Colon (tissue), 2 donors: Measurements from ENCODE around the gene EXOC3L4.

Source experiments
- FAIRE-seq: peaks from 2 replicates; lab custom pipeline; 2012; peaks lifted over from hg19 to GRCh38; lab: Jason Lieb, UNC
- donor health status: control.
- donor health status: control.

The EXOC3L4 gene

DNA sequence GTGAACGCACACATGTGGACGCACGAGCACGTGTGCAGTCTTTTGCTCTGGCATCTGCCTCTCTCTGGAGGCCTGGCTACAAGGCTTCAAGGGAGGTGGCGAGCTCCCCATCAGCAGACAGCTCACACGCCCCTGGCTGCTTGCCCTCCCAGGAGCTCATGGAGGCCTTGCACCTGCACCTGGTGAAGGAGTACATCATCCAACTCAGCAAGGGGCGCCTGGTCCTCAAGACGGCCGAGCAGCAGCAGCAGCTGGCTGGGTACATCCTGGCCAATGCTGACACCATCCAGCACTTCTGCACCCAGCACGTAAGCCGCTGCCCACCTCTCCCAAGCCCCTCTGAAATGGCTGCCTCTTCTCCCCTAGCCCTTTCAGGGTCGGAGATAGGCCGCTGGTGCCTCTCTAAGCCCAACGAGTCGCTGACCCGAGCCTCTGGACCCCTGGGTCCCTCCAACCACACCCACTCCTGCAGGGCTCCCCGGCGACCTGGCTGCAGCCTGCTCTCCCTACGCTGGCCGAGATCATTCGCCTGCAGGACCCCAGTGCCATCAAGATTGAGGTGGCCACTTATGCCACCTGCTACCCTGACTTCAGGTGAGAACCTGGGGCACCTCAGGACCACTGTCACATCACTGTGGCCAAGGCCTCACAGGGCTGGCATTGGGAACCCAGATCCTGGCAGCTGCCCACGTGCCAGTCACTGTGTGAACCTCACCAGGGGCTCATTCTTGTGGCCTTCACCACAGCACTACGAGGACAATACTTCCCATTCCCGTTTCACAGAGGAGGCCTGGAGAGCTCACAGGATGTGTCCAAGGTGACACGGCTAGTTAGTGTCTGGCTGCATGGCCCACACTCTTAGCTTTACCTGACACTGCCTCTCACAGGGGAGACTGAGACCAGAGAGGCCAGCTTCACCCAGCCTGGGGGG, 39.0 kb downstream of the EXOC3L4 start:
- FAIRE-seq: no peak

DNA sequence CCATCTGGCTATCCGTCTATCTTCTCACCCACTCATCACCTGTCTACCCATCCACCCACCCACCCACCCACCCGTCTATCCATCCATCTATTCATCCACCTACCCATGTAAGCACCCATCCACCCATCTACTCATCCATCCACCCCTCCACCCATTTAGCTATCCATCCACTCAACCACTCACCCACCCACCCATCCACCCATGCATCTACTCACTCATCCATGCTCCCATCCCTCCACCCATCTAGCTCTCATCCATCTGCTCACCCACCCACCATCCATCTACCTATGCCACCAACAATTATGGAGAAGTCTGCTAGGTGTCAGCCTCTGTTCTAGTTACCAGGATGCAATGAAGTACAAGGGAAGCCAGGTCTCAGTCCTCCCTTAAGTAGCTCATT, 39.9 kb downstream of the EXOC3L4 start:
- no peak for FAIRE-seq

DNA sequence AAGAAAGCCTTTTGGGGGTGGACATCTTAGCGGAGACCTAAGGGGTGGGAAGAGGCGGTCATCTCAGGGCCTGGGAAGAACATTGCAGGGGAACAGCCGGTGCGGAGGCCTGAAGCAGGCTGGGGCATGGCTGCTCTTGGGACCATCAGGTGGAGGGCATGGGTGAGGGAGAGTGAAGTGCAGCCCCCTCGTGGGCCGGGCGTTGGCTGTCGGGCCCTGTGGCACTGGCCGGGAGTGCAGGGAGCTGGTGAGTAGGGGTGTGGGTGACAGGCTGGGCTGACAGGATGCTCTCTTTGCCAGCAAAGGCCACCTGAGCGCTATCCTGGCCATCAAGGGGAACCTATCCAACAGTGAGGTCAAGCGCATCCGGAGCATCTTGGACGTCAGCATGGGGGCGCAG, 40.4 kb downstream of the EXOC3L4 start:
- no peak for FAIRE-seq

DNA sequence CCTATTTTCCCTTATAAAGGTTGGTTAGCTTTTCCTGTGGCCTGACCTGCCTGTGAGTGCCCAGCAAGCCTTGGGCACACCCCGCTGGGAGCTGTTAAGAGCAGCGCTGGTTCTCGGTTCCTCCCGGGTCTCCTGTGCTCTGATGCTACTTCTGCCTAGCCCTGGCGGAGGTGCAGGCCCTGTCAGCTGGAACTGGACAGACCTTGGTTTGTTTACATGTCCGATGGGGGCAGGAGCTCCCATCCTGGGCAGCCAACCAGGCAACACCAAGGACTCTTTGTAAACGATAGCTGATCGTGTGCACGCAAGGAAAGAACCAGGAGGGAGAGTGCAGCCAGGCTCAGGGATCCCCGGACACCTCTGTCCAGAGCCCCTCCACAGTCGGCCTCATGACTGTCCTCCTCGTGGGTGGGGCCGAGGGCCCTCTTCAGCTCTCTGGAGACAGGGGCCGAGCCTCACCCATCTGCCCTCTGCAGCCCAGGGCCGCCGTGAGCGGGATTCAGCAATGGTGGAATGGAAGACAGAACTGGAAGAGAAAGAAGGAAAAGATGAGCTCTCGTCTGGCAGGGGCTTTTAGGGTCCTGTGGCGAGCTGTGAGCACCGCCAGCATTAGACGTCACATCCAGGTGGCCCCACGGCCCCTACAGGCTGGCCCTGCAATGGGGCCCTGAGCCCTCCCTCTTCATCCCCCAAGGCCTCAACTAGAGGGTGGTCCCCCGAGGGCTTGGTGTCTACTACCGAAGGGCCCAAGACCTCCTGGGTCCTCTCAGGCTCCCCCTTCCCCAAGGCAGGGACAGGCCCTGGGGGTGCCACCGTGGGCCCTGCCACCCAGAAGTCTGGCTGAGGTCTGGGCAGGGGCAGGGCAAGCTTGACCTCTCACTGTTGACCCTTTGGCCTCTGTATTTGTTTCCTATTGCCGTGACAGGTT, 41.1 kb downstream of the EXOC3L4 start:
- no peak for FAIRE-seq

DNA sequence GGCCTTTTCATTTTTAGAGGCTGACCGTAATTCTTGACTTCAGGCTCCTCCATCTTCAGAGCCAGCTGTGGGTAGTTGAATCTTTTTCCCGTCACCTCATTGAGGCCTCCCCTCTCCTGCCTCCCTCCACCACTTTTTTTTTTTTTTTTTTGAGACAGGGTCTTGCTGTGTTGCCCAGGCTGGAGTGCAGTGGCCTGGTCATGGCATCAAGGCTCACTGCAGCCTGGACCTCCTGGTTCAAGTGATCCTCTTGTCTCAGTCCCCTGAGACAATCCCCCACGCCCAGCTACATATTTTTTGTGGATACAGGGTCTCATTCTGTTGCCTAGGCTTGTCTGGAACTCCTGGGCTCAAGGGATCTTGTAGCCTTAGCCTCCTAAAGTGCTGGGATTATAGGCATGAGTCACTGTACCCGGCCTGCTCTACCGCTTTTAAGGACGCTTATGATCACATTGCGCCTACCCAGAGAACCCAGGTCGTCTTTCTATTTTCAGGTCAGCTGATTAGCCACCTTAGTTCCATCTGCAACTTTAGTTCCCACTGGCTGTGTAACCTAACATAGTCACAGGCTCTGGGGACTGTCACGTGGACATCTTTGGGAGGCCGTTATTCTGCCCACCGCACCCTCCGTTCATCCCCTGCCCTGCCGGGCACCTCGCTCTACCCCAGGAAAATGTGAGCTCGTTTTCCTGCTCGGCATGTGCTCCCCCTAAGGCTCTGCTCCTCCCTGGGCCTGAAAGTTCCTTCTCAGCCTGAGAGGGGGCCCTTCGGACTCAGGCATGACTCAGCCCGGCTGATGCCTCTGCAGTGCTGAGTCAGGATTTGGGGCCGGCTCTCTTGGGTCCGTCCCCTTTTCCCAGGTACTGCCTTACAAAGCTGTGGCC, 42.1 kb downstream of the EXOC3L4 start:
- no peak for FAIRE-seq

DNA sequence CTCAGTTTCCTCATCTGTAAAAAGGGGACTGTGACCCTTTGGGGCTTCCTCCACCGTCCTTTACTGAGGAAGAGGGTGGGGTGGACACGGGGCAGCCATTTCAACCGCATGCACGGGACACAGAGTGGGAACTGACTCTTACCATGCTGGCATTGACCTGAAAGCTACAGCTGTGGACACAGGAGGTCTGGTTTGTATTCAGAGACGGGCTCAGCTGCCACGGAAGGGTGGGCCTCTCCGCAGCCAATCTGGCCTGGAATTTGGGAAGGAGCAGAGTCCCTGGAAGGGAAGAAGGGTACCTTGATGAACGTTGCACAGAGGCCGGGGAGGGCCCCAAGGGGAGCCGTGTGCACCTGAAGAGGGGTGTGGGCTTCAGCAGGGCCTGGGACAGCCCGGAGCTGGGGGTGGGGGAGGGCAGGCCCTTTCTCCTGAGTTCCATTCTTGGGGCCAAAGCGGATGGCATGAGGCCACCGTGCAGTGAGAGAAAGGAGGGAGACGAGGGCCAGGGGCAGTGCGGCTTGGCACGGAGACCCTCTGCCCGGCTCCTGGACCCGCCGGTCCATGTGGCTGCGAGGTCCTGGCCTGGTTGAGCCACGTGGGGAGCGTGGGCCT, 43.3 kb downstream of the EXOC3L4 start:
- no peak for FAIRE-seq

DNA sequence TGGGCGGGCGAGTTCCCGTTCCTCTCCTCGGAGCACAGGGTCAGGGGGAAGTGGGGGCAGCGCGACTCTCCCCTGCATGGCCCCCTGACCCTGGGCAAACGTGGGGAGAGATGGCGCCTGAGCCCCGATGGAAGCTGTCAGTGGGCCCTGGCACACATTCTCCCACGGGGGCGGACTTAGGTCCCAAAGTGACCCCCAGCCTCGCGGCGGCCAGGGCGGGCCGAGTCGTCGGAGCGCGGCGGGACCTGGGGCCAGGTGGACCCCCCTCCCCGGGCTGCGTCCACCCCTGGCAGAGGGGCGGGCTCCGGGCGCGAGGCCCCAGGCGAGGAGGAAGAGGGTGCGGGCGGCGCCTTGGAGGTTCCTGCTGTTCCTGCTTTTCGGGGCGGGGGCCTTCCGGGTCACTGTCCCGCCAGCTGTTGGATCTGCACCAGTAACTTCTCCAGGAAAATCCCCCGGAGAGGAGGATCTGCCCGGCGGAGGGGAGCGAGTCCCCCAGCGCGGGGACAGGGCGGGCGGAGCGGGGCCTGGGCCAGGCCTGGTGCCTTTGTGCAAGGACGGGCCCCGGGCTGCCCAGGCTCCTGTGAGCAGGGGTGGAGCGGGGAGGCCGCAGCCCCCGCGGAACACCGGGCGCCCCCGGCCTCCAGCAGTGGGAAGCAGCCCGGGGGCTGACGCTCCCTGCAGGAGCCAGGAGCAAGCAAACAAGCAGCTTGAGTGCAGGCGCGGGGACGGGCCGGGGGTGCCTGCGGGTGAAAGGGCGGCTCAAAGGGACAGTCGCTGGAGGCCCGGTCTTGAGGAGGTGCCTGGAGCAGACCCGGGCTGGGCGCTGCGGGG, 44.0 kb downstream of the EXOC3L4 start:
- FAIRE-seq: no peak

DNA sequence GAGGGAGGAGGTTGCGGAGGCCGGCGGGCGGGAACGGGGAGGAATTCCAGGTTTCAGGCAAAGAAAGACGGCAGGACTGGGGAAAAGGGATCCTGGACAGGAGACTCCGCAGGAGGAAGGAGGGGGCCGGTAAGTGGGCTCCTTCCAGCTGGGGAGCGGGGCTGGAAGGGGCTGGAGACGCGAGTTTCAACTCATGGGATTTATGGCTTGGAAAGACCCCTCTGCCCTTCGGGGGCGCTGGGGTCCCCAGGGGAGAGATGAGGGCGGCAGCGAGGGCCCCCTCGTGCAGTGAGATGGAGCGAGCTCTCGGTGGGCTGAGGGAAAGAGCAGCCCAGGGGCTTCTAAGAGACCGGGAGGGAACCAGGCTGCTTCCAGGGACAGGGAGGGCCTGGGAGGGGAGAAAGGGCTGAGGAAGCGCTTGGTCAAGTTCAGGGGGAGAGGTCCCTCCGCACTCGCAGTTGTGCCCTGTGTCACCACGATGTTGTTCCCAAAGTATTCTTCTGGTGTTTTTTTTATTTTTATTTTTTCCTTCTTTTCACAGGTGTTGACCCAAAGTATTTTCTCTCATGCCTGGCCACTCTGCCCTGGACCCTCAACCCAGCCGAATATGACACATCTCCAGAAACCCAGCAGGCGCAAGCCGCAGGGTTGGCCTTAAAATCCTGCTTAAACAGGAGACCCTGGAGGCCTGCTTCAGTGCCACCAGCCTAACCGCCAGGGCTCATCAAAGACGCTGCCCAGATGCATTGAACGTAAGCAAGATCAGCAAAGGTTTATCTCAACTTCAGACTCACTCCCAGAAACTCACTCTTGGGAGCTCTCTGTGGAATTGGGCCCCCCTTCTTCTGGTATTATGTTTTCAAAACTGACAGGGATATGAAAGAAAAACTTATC, 44.9 kb downstream of the EXOC3L4 start:
- FAIRE-seq: no peak

DNA sequence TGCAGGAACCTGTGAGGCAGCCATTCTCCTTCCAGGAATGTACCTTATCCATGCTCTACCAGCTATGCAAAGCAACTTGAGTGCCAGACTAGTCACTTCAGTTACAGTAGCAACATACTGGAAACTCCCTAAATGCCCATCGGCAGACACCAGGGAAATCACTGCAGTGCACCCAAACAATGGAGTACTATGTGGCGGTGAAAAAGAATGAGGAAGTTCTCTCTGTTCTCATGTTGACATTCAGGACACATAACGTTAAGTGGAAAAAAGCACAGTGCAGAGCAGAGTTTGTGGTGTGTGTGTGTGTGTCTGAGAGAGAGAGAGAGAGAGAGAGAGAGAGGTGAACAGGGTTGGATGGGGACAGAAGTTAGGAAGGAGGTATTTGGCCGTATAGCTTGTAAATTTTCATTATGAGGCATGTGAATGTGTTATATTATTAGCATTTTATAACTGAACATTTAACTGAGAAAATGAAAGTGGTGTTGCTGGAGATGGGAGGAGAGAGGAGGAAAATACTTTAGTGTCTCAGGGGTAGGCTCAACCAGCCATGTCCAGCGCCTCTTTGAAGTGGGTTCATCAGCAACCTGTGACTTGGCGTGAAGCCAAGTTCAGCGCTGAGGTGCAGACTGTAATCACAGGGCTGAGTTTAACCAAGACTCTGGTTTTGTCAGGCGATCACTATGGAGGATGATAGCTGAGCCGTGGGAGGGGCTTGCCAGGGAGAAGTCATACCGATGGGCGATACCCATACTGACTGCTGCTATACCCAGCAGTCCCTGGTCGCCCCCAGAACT, 46.0 kb downstream of the EXOC3L4 start:
- FAIRE-seq: no peak

DNA sequence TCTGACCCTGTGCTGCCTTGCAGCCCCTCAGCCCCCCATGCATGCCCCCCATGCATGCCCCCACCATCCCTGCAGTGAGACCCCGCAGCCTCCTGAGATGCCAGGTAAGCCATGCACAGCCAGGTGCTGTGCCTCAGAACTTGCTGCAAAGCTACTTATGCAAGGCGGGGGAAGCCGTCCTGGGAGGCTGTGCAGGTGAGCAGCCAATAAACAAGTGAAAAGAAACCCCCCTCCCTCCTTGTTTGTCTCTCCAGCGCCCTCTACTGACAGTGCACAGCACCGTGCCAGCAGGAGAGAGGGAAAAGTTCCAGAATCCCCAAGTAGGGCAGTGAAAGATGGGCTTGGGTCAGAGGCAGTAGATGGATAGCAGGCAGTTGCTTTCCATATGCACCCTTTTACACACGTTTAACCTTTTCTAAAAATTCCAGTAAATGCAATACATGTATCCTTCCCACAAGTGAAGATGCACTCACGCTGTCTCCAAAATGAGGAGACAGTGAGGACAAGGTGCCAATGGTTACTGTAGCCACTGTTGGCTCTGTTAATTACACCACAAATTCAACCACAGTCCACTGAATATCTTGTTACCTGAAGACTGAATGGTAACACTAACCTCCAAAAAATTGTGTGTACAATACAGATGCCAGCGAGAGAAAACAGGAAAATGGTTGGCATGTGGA, 46.7 kb downstream of the EXOC3L4 start:
- FAIRE-seq: no peak

DNA sequence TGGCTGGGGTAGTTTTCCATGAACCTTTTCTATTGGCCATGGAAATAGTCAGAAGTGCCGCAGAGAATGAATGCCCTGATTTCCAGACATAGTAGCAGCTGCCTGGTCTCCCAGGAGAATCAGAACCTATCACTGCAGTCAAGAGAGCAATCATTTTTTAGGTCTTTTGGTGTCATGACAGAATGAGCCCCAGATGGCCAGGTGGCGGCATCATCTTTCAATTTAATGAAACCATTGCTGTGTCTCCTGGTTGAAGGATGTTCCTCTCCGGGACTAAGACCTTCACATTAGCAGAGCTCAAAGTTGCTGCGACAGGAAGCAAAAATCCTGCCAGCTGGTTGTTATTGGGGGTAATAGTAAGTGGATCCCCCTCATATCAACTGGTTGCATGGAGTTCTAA, 47.5 kb downstream of the EXOC3L4 start:
- FAIRE-seq: no peak

DNA sequence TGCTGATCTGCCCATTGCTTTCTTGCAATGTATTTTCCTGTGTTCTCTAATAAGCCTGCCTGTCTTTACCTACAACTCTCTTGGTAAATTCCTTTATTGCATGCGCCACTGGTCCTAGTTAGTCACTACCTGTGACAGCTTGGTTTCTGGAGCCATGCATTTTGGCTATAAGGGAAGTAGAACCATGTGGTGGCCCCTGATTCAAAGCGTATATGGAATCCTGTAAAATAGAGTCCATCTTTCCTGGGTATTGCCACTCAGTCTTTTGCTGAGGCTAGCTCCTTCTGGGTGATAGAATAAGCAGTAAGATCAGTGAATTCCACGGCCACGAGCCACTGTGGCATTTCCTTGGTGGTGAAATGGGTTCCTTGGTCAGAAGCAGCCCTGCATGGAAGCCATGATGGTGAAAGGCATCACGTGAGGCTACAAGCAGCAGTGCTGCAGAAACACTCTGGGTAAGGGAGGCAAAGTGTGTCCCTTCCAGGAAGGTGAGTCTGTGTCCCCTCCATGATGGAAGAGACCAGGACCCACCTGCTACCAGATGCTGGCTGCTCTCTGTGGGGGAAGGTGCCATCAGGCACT, 48.3 kb downstream of the EXOC3L4 start:
- no peak for FAIRE-seq

DNA sequence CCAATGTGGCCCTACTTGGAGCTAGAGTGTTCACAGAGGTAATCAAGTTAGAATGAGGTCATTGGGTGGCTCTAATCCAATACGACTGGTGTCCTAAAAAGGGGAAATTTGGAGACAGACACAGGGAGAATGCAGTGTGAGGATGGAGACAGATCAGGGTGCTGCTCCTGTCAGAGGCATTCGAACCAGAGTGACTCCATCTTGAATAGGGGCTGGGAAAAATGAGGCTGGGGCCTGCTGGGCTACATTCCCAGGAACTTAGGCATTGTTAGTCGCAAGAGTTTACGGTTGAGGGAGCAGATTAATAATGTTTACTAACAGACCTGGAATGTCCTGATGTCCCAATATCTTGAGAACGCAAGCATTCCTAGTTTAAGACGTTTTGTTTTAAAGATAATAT, 49.0 kb downstream of the EXOC3L4 start:
- FAIRE-seq: no peak

DNA sequence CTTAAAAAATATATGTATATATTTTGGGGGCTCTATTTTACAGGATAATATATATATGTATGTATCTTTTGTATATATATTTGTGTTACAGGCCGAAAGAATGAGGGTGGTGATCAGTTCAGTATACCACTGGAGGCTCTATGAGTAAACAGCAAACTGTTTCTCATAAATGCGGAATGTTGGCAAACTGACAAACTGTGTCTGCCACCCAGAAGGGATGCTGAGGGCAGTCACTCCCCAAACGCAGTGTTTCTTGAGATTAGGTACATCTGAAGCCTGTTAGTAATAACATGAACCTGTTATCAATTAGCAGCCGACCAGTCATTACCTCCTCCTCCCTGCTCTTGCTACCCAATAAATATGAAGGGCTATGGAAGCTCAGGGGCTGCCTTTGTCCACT, 49.6 kb downstream of the EXOC3L4 start:
- no peak for FAIRE-seq

DNA sequence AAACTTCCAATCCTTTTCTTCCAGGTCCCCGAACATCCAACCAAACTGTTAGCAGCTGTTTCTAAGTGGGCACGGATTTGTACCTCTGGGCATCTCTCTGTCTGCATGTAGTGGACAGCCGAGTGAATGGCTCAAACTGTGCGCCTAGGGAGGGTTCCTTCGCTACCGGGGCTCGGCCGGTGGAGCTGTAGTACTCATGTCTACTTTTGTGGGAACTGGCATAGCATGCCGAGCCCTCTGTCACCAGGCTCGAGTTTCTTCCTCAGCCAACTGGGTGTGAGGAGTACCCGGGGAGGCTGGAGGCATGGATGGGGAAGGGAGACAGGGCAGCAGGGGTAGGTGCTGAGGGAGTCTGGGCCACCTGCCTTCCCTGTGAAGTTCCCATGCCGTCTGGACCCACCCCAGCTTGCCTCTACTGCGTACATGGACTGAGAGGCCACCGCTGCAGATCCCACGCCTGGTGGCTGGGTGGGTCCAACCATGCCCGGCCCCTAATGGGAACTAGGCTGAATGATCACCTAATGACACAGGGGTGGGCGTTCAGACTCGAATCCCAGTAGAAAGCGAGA, 51.7 kb downstream of the EXOC3L4 start:
- no peak for FAIRE-seq

DNA sequence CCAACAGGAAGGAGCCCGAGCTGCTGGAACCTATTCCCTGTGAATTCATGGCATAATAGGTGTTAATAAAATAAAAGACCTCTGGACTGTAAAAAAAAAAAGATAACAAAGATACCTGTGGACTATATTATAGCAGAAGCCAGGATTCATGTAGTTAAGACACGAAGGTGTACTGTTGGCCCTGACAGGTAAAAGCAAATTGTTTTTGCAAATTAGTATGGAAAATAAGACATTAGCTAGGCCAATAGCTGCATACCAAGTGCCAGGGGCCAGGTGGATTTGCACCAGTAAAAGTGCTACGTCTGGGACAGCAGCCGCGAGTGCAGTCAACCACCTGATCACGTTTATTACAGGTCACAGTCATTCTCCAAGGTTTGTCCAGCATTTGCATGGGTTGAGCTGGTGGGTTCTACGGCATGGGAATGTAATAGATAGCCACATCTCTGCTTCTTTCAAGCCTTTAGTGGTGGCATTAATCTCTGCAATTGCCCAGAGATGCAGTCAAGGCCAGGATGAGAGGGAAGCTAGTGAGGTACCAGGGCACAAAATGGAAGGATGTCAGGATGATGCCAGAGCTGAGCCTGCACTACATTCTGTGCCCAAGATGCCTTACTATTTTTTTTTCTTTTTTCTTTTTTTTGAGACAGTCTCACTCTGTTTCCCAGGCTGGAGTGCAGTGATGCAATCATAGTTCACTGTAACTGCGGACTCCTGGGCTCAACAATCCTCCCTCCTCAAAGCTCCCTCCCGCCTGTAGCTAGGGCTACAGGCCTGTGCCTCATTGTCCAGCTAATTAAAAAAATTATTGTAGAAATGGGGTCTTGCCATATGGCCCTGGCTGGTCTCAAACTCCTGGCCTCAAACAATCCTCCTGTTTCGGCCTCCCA, 55.1 kb downstream of the EXOC3L4 start:
- no peak for FAIRE-seq
